HuH-7.5 (cell line): ENCODE results near the gene RAI1.

Experiments used
- DNase-seq: peaks from one replicate; pipeline ENCODE4 v3.0.0; 2011; ENCODE audit warnings: low spot score

RAI1 gene

GRCh38 chr17:17815062-17815406, 133.8 kb downstream of the RAI1 start:
- no peak for DNase-seq

DNA sequence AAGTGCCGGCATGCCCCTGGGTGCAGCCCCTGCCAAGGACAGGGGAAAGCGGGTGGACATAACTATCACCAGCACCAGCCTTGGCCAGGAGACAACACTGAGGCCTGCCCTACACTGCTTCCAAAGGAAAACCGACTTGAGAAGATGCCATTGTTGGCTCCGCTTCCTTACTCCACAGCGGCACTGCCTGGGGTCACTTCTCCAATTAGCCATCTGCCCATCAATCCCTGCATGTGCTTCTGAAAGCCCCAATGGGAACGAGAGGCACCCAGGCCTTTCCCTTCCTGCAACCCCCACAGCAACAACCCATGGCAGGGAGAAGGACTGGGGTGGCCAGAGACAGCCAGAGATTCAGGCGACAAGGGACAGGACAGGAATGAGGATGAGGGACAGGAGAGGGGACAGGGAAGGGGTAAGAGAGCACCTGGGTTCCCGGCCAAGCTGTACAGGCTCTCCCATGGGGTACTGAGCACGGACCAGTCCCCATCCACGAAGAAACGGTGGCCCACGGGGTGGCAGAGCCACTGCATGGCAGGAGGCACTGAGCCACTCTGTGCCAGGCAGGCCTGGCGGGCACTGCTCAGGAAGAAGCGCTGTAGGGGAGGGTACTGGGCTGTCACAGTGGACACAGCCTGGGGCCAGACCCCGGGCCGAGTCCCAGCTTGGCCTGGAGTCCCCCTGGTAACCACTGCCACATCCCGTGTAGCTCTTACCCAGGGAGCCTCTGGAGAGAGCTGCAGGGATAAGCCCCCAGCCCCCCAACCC, 134.4 kb downstream of the RAI1 start:
- DNase-seq: no peak

- DNase-seq: no peak
Observed at GRCh38 chr17:17816240-17816814, 135.1 kb downstream of the RAI1 start.

- no peak for DNase-seq
Observed at GRCh38 chr17:17816831-17817551, 135.7 kb downstream of the RAI1 start.

GRCh38 chr17:17817552-17817947, 136.3 kb downstream of the RAI1 start:
- no peak for DNase-seq

DNA sequence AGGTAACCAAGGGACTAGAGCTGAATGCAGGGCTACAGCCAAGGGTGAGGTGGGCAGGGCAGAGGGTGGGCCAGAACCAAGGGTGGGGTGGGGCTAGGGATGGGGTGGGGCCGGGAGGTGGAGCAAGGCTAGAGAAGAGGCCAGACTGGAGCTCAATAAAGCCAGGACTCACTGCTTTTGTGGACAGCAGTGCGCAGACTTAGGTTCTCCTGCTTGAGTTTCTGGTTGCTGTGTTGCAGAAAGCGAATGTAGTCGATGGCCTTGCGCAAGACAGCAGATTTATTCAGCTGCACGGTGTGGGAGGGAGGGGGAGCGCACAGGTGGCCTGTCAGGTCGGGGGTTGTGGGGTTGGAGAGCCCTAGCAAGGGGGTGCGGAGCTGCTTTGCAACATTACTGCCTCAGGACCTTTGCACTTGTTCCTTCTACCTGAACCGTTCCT, 136.8 kb downstream of the RAI1 start:
- DNase-seq: no peak

- DNase-seq: no peak
Observed at GRCh38 chr17:17819111-17819510, 137.9 kb downstream of the RAI1 start.

GRCh38 chr17:17819561-17819995, 138.3 kb downstream of the RAI1 start:
- DNase-seq: peak; percentile 89

- DNase-seq: no peak
Observed at GRCh38 chr17:17820046-17820445, 138.8 kb downstream of the RAI1 start.

DNA sequence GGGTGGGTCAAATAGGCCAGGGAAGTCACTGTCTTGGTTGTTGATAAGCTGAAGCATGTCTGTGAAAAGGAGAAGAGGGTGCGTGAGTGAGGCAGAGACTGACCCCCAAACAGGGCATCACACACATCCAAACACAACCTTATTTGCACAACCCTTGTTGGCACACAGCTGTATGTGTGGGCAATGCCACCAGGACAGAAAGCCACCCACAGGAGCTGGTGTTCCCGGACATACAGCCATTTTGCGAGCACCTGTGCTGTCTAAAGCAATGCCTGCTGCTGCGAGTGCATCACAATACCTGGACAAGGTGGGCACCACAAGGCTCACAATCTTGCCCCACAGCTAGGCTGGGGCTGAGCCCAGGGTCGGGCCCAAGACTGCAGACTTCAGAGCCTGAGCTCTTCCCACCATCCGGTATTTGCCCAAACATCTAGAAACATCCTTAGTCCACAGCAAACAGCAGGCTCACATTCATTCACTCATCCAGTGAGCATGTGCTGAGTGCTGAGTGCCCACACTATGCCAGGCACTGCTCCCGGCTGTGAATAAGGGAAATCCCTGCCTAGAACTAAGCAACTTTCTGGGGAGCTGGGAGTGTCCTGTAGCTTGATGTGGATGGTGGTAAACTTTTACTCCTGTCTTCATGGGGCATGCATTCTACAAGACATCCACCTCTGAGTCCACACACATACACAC, 139.4 kb downstream of the RAI1 start:
- DNase-seq: no peak

GRCh38 chr17:17822189-17822588, 140.9 kb downstream of the RAI1 start:
- no peak for DNase-seq

DNA sequence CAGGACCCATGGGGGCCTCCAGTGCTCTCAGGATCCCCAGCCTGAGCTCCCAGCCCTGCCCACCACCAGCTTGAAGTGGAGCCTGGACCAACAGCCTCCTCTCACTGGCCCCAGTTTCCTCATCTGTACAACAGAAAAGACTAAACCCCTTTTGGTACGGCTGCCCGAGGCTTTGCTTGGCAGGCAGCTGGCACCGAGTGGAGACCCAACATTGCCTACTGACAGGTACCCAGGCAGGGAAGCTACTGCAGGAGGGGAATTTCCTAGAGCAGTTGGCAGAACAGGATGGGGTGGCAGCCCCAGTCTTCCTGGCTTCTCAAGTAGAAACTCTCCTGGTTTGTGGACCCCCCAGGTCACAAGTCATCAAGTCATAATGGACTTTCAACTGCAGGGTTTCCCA, 141.4 kb downstream of the RAI1 start:
- no peak for DNase-seq

DNA sequence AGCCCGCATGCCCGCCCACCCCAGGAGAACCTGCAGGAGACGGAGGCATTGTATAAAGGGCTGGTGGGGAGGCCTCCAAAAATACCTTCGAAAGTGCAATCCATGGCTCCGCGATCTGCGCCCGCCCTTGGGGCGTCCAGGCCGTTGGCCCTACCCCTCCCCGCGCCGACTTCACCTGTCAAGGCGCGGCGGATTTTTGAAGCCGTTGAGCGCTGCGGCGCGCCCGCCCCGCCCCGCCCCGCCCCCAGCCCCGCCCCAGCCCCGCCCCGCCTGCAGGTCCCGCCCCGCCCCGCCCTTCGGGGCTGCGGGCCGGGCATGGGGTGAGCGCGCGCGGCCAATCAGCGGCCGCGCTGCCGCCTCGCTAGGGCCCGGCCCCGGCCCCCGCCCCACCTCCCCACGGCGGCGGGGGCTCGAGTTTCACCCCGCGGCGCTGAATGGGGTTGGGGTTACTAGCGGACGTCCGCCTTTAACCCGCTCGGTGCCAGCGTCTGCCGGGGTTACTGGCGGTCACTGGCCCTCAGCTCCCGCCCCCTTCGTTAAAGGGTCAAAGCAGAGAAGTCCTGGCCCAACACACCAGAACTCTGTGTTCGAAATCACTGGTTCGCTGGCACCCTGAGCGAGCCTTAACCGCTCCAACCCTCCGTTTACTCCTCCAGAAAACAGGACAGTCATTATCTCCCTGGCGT, 142.3 kb downstream of the RAI1 start:
- peak; percentile 97 for DNase-seq

DNA sequence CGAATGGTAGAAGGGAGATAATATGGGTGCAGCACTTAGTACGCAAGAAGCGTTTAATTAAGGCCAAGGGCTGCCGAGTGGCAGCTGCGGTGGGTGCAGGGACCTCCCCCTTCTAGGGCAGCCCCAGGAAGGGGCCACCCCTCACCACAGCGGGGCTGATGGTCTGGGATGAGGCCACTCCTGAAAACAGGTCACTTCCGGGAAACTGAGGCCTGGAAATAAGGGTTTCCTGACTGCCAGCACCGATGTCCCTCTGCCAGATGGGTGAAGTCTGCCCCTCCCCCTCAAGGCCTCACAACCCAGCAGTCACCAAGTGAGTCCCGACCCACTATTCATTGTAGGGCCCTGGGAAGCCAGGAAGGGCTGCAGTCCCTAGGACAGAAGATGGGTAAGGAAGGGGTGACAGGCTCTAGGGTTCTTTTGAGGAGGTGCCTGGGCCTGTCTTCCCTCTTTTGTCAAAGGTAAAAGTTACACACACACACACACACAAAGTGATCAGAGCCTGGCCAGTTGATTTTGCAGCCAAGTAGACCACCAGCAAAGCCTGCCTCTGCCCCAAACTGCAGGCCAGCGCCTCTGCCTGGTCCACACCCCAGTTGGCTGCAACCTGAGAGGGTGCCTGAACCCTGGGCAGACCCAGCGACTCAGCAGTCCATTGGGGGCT, 143.0 kb downstream of the RAI1 start:
- DNase-seq: no peak

- DNase-seq: no peak
Observed at GRCh38 chr17:17824783-17825614, 143.7 kb downstream of the RAI1 start.

DNA sequence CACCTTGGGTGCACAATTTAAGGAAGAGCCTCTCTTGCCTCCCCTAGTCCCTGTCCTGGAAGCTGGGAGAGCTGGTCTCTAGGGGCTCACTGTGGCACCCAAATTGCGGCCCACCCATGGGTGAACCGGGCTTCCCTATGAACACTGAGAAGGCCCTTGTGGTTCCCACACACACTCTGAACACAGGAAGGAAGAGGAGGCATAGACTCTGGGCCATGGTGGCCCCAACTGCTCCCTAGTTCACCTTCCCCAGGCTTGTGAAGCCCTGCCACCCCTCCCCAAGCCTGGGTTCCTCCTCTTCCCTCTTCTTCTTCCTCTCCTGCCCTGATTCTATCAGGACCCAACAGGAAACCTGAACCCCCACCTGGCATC, 145.1 kb downstream of the RAI1 start:
- DNase-seq: no peak

- no peak for DNase-seq
Observed at GRCh38 chr17:17826942-17827785, 145.9 kb downstream of the RAI1 start.

DNA sequence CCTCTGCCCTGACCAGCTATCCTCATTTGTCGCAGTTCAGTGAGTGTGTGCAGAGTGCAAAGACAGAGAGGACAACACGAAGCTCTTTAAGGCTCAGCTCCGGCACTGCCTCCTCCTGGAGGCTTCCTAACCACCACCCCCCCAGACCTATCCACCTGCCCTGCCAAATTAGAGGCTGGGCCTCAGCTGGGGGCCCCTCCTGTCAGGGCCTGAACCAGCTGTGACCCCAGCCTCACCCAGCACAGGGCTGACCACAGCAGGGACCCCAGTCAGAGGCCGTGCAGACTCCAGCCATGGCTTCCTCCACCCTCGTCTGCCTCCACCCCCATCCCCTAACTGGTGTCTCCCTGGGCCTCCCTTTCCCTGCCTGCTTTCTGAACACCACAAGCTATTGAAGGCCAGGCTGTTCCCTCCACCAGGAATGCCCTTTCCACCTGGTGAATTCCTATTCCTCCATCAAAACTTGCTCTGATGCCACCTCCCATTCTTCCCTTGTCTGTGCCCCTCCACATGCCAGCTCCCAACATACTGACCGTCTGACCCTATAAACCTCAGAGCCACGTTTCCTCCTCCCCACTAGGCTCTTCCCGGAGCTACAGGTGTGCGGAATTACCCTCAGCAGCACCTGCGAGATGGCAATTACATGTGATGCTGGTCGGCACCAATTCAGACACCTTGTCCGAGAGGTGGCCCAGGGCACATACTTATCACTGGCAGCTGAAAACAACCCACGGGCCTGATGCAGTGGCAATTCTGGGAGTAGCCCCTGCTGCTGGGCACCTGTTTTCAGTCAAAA, 146.8 kb downstream of the RAI1 start:
- no peak for DNase-seq

GRCh38 chr17:17830269-17830567, 149.0 kb downstream of the RAI1 start:
- DNase-seq: no peak
